ENCODE measurements around the gene PDE11A. TPM values are rescaled to one million over a fixed set of nuclear protein-coding genes. Genes with fewer than 3 reads are reported as not detected.

The PDE11A gene
- total and polyA plus RNA-seq, 2 donors from 2014 or later = 0.58 to 0.82 TPM

GRCh38 chr2:178002038-178002437 lies 70.5 kb downstream of the PDE11A start:
- Histone ChIP-seq H3K36me3 (ENCODE audit: control insufficient read depth in 2 of 3, insufficient read depth in 3 of 3, low read length in 3 of 3) (no peaks in the 10 kb centered on the region), H3K9me3 (ENCODE audit: control insufficient read depth in 2 of 3, insufficient read depth in 1 of 3, low read length in 3 of 3) (no peaks in the 10 kb centered on the region), H3K27me3 (ENCODE audit: control insufficient read depth, insufficient read depth, low read length) (no peaks in the 10 kb centered on the region), H3K4me3 (ENCODE audit: low read length in 3 of 3) (no peak overlapping the region), H3K27ac (ENCODE audit: low read depth in 2 of 2, low read length in 2 of 2) (no peak overlapping the region), H3K9ac (ENCODE audit: low read length in 3 of 3) (no peak overlapping the region), H3K4me1 (ENCODE audit: control insufficient read depth in 2 of 3, insufficient read depth in 2 of 3, low read depth in 1 of 3, low read length in 3 of 3) (no peaks in the 10 kb centered on the region)
- no peak for FAIRE-seq
- no peak for TF ChIP-seq CTCF (IDR thresholded peaks at IDR 0.05; ENCODE audit: borderline replicate concordance, extremely low read depth, insufficient read depth)
- intact Hi-C loops (cut with DNase I) = no loop called here
- no peak for DNase-seq

GRCh38 chr2:177998996-177999395 lies 73.6 kb downstream of the PDE11A start:
- FAIRE-seq (no peak), DNase-seq (no peak)
- intact Hi-C loops (cut with DNase I) = no loop called here
- H3K4me1 ChIP-seq (ENCODE audit: control insufficient read depth in 2 of 3, insufficient read depth in 2 of 3, low read depth in 1 of 3, low read length in 3 of 3) = no peaks in the 10 kb centered on the region
- no peak overlapping the region for H3K9ac ChIP-seq (ENCODE audit: low read length in 3 of 3)
- H3K27ac ChIP-seq (ENCODE audit: low read depth in 2 of 2, low read length in 2 of 2) = no peak overlapping the region
- H3K27me3 ChIP-seq (ENCODE audit: control insufficient read depth, insufficient read depth, low read length) = no peaks in the 10 kb centered on the region
- TF ChIP-seq CTCF (IDR thresholded peaks at IDR 0.05; ENCODE audit: borderline replicate concordance, extremely low read depth, insufficient read depth) = no peak
- no peaks in the 10 kb centered on the region for H3K36me3 ChIP-seq (ENCODE audit: control insufficient read depth in 2 of 3, insufficient read depth in 3 of 3, low read length in 3 of 3)
- no peak overlapping the region for H3K4me3 ChIP-seq (ENCODE audit: low read length in 3 of 3)
- H3K9me3 ChIP-seq (ENCODE audit: control insufficient read depth in 2 of 3, insufficient read depth in 1 of 3, low read length in 3 of 3) = no peaks in the 10 kb centered on the region

- no peak for FAIRE-seq
- intact Hi-C loops (cut with DNase I) = no loop called here
Observed at GRCh38 chr2:177998006-177998405, 74.6 kb downstream of the PDE11A start.

More at GRCh38 chr2:177998006-177998405, 74.6 kb downstream of the PDE11A start:
- no peak for TF ChIP-seq CTCF (IDR thresholded peaks at IDR 0.05; ENCODE audit: borderline replicate concordance, extremely low read depth, insufficient read depth)
- H3K27ac ChIP-seq (ENCODE audit: low read depth in 2 of 2, low read length in 2 of 2) = no peak overlapping the region
- H3K27me3 ChIP-seq (ENCODE audit: control insufficient read depth, insufficient read depth, low read length) = no peaks in the 10 kb centered on the region
- H3K9ac ChIP-seq (ENCODE audit: low read length in 3 of 3) = no peak overlapping the region
- no peak for DNase-seq
- no peaks in the 10 kb centered on the region for H3K9me3 ChIP-seq (ENCODE audit: control insufficient read depth in 2 of 3, insufficient read depth in 1 of 3, low read length in 3 of 3)
- H3K4me1 ChIP-seq (ENCODE audit: control insufficient read depth in 2 of 3, insufficient read depth in 2 of 3, low read depth in 1 of 3, low read length in 3 of 3) = no peaks in the 10 kb centered on the region
- H3K36me3 ChIP-seq (ENCODE audit: control insufficient read depth in 2 of 3, insufficient read depth in 3 of 3, low read length in 3 of 3) = no peaks in the 10 kb centered on the region
- H3K4me3 ChIP-seq (ENCODE audit: low read length in 3 of 3) = no peak overlapping the region

All from kidney (tissue), 14 donors.